ENCODE measurements around the gene EPG5.

Gene EPG5

DNA sequence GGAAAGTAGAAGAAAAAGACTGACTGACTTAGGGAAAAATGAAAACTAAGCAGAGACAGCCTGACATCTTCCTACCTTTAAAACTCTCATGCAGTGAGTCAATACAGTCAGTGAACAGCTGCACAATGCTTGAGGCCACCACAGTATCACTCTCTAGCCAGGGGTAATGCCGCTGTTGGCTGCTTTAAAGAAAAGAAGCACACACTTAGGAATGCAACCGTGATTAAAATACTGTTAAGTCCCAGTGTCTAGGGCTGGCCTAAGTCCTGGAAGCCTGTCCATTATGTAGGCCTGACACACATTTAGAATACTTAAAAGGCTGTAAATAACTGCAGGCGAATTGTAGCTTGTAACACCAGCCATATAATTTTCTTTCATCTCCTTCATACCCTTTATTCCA lies 91.0 kb downstream of the EPG5 start:
- no peak for TF ChIP-seq Cebpa-rat (IDR thresholded peaks at IDR 0.05)
- Histone ChIP-seq H3K9me3 (peaks cover 49% of the 10 kb centered on the region), H3K4me3 (no peak overlapping the region)

GRCh38 chr18:45874491-45875184 lies 92.5 kb downstream of the EPG5 start:
- Histone ChIP-seq H3K4me2 (peak overlapping the region; percentile 52), H3K27me3 (no peaks in the 10 kb centered on the region), H4K20me1 (peaks cover 3% of the 10 kb centered on the region; the same call in 1 of the 2 replicates), H3K4me1 (peaks cover 17% of the 10 kb centered on the region), H3K9ac (no peak overlapping the region), H3K36me3 (peaks cover 89% of the 10 kb centered on the region), H3K4me3 (no peak overlapping the region), H3K27ac (peak overlapping the region; percentile 20; the same call in 1 of the 2 replicates), H3K9me3 (peaks cover 50% of the 10 kb centered on the region)
- no peak for TF ChIP-seq Cebpa-rat (IDR thresholded peaks at IDR 0.05)

More for the DNA sequence above, 91.0 kb downstream of the EPG5 start:
- Histone ChIP-seq H3K36me3 (peaks cover 86% of the 10 kb centered on the region), H3K4me2 (no peak overlapping the region), H4K20me1 (peaks cover 13% of the 10 kb centered on the region), H3K27me3 (no peaks in the 10 kb centered on the region), H3K27ac (no peak overlapping the region), H3K4me1 (peaks cover 17% of the 10 kb centered on the region), H3K9ac (no peak overlapping the region)

DNA sequence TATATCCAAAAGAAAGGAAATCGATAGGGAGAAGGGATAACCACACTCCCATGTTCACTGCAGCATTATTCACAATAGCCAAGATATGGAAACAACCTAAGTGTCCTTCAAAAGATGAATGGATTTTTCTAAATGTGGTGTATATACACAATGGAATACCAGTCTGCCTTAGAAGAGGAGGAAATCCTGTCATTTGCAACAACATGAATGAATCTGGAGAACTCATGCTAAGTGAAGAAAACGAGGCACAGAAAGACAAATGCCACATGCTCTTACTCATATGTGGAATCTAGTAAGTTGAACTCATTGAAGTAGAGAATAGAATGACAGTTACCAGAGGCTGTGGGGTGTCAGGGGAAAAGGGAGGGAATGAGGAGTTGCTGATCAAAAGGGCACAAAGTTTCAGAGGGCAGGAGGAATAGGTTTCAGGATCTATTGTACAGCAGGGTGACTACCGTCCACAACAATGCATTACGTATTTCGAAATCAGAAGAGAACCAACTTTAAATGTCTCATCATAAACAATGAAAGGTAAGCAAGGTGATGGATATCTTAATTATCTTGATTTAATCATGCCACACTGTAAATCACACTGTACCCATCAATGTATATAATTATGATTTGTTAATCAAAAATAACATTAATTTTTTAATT lies 95.6 kb downstream of the EPG5 start:
- Histone ChIP-seq H3K4me2 (no peak overlapping the region), H3K27ac (no peak overlapping the region), H3K4me3 (no peak overlapping the region), H4K20me1 (no peaks in the 10 kb centered on the region), H3K27me3 (no peaks in the 10 kb centered on the region), H3K9ac (no peak overlapping the region), H3K4me1 (peaks cover 17% of the 10 kb centered on the region), H3K36me3 (peaks cover 88% of the 10 kb centered on the region), H3K9me3 (peaks cover 50% of the 10 kb centered on the region)
- TF ChIP-seq Cebpa-rat (IDR thresholded peaks at IDR 0.05) = no peak

DNA sequence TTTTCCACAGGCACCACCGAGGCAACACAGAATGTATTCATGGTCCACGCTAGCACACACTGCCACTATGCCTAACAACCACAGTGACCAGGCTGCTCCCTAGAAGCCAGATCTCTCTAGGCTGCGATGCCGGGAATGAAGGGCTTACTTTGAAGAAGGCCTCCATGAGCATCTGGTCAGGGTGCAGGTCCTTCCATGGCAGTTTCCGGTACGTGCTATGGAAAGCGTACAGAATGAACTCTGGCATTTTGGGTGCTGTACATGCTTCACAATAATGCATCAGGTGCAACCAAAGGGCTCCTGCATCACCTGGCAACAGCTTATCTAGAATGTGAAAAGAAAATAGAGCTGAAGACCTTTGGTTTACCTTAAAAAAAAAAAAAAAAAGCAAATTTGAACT lies 96.7 kb downstream of the EPG5 start:
- H3K4me2 ChIP-seq = no peak overlapping the region
- TF ChIP-seq Cebpa-rat (IDR thresholded peaks at IDR 0.05) = no peak
- peaks cover 88% of the 10 kb centered on the region for H3K36me3 ChIP-seq
- peaks cover 14% of the 10 kb centered on the region for H3K4me1 ChIP-seq
- H3K9ac ChIP-seq = no peak overlapping the region
- no peaks in the 10 kb centered on the region for H4K20me1 ChIP-seq
- no peak overlapping the region for H3K4me3 ChIP-seq
- no peak overlapping the region for H3K27ac ChIP-seq
- peaks cover 40% of the 10 kb centered on the region for H3K9me3 ChIP-seq
- H3K27me3 ChIP-seq = no peaks in the 10 kb centered on the region

DNA sequence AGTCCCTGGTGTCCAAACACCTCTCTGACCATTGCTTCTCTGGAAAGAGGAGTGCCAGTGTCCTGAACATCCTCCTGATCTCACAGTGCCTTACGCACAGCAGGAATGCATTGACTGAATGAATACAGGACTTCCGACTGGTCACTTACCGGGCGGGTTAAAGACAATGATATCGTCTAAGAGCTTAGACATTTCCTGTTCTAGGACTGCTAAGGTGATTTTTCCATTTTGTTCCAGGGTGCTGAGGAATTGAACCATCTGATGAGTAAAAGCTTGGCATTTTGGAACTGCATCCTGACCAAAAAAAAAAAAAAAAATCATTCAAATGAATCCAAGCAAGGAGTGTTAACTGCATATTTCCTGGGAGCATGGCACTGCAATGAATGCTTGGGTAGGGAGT lies 101.7 kb downstream of the EPG5 start:
- Histone ChIP-seq H3K27ac (no peak overlapping the region), H3K9me3 (no peaks in the 10 kb centered on the region), H3K27me3 (no peaks in the 10 kb centered on the region), H4K20me1 (no peaks in the 10 kb centered on the region), H3K4me1 (no peaks in the 10 kb centered on the region), H3K4me2 (no peak overlapping the region), H3K36me3 (peaks cover 81% of the 10 kb centered on the region), H3K4me3 (no peak overlapping the region), H3K9ac (no peak overlapping the region)
- no peak for TF ChIP-seq Cebpa-rat (IDR thresholded peaks at IDR 0.05)

- peaks cover 81% of the 10 kb centered on the region for H3K36me3 ChIP-seq
- no peak overlapping the region for H3K4me3 ChIP-seq
- no peak for TF ChIP-seq Cebpa-rat (IDR thresholded peaks at IDR 0.05)
- no peaks in the 10 kb centered on the region for H4K20me1 ChIP-seq
- no peaks in the 10 kb centered on the region for H3K27me3 ChIP-seq
- H3K4me2 ChIP-seq = no peak overlapping the region
- H3K27ac ChIP-seq = no peak overlapping the region
- no peaks in the 10 kb centered on the region for H3K4me1 ChIP-seq
- H3K9me3 ChIP-seq = no peaks in the 10 kb centered on the region
- H3K9ac ChIP-seq = no peak overlapping the region
These were observed 103.0 kb downstream of the EPG5 start for GRCh38 chr18:45864081-45864480.

DNA sequence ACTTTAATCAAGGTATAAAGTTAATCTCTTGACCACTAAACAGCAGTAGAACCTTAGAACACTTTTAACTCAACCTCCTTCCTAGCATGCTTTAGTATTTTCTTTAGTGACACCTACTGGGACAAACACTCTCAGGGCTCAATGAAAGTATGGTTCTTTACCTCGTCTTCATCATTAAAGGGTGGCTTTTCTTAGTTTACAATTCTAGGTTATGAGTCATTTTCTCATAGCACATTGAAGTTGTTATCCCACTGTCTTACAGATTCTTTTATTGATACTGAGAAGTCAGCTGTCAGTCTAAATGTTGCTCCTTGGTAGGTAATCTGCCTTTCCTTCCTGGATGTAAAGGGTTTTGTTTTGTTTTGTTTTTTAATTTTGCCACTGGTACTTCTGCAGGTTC lies 103.7 kb downstream of the EPG5 start:
- Histone ChIP-seq H3K36me3 (peaks cover 86% of the 10 kb centered on the region), H3K27me3 (no peaks in the 10 kb centered on the region), H3K27ac (no peak overlapping the region), H3K4me2 (no peak overlapping the region), H3K4me3 (no peak overlapping the region), H3K9ac (no peak overlapping the region), H4K20me1 (no peaks in the 10 kb centered on the region), H3K9me3 (no peaks in the 10 kb centered on the region), H3K4me1 (no peaks in the 10 kb centered on the region)
- TF ChIP-seq Cebpa-rat (IDR thresholded peaks at IDR 0.05) = no peak

DNA sequence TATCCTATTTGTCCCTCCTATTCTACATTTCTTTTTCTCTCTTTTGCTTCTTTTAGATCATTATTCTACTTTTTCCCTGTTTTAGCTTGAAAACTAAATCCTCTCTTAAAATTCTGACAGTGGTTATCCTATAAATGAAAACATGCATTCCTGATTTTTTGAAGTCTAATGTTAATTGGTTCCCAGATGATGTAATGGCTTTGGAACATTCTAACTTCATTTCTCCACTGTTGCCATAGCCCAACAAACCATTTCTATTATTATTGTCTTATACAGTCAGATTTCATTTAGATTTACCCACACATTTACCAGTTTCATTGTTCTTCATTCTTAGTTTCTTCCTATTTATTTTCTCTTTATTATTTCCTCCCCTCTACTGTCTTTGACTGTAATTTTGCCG lies 105.2 kb downstream of the EPG5 start:
- H4K20me1 ChIP-seq = no peaks in the 10 kb centered on the region
- H3K27me3 ChIP-seq = no peaks in the 10 kb centered on the region
- no peaks in the 10 kb centered on the region for H3K9me3 ChIP-seq
- no peaks in the 10 kb centered on the region for H3K4me1 ChIP-seq
- H3K9ac ChIP-seq = no peak overlapping the region
- no peak overlapping the region for H3K4me3 ChIP-seq
- peaks cover 86% of the 10 kb centered on the region for H3K36me3 ChIP-seq
- TF ChIP-seq Cebpa-rat (IDR thresholded peaks at IDR 0.05) = no peak
- no peak overlapping the region for H3K4me2 ChIP-seq
- H3K27ac ChIP-seq = no peak overlapping the region

DNA sequence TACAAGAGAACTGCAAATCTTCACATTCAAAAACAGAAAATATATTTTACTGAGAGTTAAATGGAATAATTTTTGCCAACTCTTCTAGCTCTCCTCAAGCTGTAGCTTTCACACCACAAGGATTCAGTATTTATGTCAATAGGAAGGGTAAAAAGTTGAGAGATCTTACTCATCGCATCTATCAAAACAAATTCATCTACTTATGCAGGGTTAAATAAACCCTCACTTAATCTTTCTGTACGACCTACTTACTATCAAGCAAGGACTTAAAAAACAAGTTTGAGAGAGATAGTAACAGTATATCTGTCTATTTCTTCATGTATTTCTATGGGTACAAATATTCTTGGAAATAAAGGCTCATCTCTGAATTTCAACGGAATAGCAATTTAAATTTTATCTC lies 106.2 kb downstream of the EPG5 start:
- TF ChIP-seq Cebpa-rat (IDR thresholded peaks at IDR 0.05) = no peak
- H3K36me3 ChIP-seq = peaks cover 86% of the 10 kb centered on the region
- H3K27ac ChIP-seq = no peak overlapping the region

GRCh38 chr18:45860492-45860891 lies 106.6 kb downstream of the EPG5 start:
- TF ChIP-seq Cebpa-rat (IDR thresholded peaks at IDR 0.05) = no peak
- no peaks in the 10 kb centered on the region for H4K20me1 ChIP-seq
- H3K9ac ChIP-seq = no peak overlapping the region
- H3K4me2 ChIP-seq = no peak overlapping the region
- no peak overlapping the region for H3K27ac ChIP-seq
- H3K36me3 ChIP-seq = peaks cover 86% of the 10 kb centered on the region
- H3K27me3 ChIP-seq = no peaks in the 10 kb centered on the region
- H3K4me3 ChIP-seq = no peak overlapping the region
- H3K4me1 ChIP-seq = no peaks in the 10 kb centered on the region
- H3K9me3 ChIP-seq = no peaks in the 10 kb centered on the region

More for the DNA sequence above, 106.2 kb downstream of the EPG5 start:
- Histone ChIP-seq H3K4me3 (no peak overlapping the region), H4K20me1 (no peaks in the 10 kb centered on the region), H3K4me2 (no peak overlapping the region), H3K9me3 (no peaks in the 10 kb centered on the region), H3K9ac (no peak overlapping the region), H3K27me3 (no peaks in the 10 kb centered on the region), H3K4me1 (no peaks in the 10 kb centered on the region)

Measured in BLaER1 (cell line).